Endometrial microvascular endothelial cells (primary cell): ENCODE data around the gene AADACL4. TPM values are rescaled to one million over a fixed set of nuclear protein-coding genes. Genes with fewer than 3 reads are reported as not detected.
"Not testable (repeated sequence)": the region's sequence is repeated elsewhere in the genome, so short reads cannot be mapped to it uniquely, and the experiment has no call there.

ENCODE experiments used
- in situ Hi-C: cut with HindIII; loops from 2 replicates; pipeline ENCODE4 v1.10.0; 2017; ENCODE audit warnings: low sequenced_read_pairs, low pct_unique_long_range_greater_than_20kb; ENCODE audit errors: inconsistent ontology term
- total RNA-seq: library from RNA; depleted of rRNA; stranded (reverse); fragments of >200 nt; gene quantifications from one replicate; pipeline ENCODE4 v1.2.3, GENCODE V29; 2015; ENCODE audit errors: inconsistent ontology term

Gene AADACL4
- total RNA-seq, 1 donor from 2014 or later = not detected

DNA sequence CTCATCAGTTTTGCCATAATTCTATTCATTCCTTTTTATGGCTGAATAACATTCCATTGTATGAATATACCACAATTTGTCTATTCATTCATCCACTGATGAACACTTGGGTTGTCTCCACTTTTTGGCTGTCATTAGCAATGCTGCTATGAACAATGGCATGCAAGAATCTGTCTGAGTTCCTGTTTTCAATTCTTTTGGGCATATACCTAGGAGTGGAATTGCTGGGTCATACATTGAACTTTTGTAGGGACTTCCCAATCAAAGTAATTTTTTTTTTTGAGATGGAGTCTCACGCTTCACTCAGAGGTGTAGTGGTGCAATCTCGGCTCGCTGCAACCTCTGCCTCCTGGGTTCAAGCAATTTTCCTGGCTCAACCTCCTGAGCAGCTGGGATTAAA, 34.9 kb downstream of the AADACL4 start:
- in situ Hi-C loops = no loop called here

DNA sequence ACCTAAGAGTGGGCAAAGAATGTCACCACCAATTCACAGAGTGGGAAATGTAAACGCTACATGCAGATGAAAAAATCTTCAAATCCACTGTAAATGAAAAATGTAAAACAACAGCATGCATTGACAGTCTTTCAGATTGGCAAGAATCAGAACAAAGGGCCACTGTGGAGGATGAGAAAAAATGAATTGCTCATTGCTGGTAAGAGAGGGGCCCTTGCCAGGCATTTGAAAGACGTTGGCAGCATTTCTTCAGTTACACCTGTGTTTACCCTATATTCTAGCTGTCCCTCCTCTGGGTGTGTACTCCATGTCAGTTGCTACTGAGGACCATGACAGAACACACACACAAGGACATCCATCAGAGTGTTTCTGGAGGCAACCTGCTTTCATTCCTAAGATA, 46.3 kb downstream of the AADACL4 start:
- in situ Hi-C loops = no loop called here

DNA sequence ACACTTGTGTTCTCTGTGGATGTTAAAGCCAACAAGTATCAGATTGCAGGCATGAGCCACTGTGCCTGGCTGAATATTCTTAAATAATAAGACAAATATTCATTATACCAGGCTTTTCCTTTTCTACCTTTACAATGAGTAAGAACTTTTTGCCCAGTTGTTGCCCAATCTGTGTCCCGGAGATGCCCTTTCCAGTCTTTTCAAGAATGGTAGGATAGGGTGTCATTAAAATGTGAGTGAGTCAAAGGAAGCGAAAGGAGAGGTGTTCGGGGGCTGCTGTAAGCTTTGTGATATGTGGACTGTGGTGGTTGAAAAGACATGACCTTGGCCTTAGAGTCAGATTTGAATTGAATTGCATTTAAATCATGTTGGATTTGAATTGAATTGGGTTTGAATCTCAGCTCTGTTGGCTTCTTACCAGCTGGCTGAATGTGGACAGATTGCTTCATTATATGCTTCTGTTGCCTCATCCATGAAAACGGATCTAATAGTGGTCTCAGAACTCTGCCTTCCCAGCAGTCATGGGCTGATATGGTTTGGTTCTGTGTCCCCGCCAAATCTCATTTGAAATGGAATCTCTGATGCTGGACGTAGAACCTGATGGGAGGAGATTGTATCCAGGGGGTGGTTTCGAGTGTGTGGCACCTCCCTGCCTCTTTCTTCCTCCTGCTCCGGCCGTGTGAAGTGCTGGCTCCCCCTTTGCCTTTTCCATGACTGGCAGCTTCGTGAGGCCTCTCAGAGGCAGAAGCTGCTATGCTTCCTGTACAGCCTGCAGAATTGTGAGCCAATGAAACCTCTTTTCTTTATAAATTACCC, 49.3 kb downstream of the AADACL4 start:
- in situ Hi-C loops = no loop called here

DNA sequence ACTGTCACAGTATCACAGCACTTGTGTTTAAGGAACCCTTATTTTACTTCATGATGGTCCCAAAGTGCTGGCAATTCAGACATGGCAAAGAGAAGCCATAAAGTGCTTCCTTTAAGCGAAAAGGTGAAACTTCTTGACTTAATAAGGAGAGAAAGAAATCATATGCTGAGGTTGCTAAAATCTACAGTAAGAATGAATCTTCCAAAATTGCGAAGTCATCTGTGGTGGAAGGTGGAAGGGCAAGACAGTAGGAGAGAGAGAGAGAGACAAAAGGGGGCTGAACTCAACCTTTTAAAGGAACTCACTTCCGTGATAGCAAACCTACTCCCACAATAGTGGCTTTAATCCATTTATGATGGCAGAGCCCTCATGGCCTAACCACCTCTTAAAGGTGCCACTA, 52.8 kb downstream of the AADACL4 start:
- in situ Hi-C loops = no loop called here

DNA sequence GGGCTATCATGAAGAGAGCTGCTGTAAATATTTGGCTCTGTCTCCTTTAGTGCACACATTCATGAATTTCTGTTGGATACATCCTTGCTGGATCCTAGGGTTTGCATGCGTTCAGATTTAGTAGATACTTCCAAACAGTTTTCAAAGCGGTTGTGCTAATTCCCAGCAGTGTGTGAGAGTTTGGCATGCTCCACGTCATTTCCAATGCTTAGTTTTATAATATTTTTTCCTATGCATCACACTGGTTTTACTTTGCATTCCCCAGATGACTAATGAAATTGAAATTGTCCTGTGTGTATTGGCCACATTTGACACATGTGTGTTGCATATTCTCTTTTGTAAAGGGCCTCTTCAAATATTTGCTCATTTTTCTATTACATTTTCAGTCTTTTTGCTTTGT, 53.5 kb downstream of the AADACL4 start:
- in situ Hi-C loops = no loop called here

DNA sequence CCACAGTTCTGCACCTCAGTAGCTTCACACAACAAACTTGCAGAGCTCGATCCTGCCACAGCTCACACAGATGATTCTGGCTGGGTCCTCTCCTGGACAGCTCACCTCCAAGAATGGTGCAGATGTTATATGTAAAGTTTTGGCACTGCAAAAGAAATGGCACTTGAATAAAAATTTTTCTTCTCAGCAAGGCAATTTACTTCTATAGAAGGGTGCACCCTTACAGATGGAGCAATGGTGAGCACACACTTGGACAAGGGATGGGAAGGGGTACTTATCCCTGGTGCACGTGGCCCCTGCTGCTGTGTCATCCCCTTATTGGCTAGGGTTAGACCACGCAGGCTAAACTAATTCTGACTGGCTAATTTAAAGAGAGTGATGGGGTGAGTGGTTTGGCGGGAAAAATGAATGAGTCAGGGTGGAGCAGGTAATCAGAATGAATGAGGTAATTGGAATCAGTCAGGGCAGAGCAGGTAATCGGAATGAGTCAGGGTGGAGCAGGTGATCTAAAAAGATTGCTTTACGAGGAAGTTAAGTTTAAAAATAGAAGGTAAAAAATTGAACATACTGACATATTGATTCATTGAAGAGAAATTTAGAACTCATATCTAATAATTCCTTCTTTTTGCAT, 60.1 kb downstream of the AADACL4 start:
- in situ Hi-C loops = no loop called here

DNA sequence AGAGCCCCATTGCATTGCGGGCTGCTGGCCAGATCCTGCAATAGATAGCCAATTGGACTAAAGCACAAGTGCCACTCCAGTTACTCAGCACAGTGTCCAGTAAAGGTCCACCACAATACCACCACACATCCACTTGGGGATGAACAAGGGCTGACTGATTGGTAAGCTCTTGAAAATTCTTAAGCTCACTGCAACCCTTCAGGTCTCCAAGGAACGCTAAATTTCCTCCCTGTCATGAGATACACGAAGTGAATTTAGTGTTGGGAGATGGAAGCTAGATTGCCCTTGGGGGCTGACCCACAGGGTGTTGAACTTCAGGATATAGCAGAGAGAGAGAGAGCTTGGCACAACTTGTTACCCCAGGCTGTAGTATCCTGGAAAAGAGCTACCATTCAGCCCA, 62.2 kb downstream of the AADACL4 start:
- in situ Hi-C loops = no loop called here

DNA sequence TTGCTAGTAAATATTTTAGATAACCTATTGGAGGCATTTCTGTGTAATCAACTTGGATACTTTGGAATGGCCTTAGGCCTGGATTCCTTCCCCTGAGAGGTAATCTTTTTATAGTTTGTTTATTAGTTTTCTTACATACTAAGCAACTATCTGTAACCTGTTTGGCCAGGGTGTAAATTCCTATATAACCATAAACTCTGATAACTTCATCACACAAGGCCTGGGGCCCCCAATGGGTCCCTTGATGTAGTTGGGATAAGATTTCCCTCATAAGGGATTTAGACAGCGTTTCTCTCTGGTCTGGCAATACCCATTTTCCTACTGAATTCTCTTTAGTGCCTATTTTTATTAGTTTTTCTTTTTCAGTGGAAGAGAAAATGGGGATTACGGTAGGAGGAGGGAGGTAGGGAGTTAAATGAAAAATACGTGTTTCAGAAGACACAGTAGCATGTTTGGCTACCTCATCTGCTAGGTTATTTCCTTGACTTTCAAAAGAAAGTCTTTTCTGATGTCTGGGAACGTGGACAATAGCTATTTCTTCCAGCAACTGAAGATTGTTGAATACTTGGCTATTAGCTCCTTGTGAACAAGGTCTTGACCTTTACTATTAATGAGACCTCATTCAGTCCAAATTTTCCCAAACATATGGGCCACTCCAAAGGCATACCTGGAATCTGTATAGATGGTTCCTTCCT, 64.7 kb downstream of the AADACL4 start:
- in situ Hi-C loops = no loop called here

DNA sequence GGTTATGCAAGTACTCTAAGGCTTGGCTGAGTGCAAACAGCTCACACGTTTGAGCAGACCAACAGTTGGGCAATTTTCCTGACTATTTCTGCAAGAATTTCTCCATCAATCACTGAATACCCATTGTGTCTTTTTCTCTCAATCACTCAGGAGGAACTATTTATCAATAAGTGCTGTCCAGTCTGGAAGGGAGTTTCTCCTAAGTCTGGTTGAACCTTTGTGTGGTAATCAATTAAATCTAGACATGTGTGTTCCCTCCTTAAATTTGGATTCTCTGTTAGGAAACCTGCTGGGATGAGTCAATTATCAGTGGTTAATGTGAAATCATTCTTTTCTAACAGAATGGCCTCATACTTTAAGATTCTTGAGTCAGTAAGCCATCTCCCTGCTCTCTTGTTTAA, 65.2 kb downstream of the AADACL4 start:
- in situ Hi-C loops = no loop called here

DNA sequence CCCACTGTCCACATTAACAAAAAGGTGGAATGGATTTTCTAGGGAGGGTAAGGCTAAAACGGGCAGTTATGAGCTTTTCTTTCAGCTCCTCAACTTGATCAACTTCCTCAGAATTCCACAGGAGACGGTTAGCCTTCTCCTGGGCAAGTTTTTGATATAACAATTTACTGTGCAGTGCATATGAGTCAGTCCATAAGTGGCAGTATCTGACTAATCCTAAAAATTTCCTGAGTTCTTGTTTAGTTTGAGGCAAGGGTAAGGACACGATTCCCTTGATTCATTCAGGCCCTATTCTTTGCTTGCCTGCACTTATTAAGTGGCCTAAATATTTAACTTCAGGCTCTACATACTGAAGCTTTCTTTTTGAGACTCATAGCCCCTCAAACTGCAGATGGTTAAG, 65.8 kb downstream of the AADACL4 start:
- in situ Hi-C loops = no loop called here

DNA sequence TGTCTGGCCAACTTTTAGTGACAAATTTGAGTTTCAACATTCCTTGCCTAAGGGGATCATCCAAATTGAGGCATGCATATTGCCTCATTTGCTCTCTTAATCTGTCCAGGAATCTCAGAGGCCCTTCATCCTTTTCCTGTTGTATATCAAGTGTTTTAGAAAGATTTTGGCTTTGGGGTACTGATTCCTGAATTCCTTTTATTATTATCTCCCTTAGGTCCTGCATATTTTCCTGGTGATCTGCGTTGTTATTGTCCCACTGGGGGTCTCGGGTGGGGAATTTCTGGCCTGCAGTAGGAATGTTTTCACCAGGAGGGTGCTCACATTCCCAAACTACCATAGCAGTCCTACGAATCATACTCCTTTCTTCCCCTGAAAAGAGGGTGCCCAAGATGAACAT, 67.7 kb downstream of the AADACL4 start:
- in situ Hi-C loops = no loop called here

DNA sequence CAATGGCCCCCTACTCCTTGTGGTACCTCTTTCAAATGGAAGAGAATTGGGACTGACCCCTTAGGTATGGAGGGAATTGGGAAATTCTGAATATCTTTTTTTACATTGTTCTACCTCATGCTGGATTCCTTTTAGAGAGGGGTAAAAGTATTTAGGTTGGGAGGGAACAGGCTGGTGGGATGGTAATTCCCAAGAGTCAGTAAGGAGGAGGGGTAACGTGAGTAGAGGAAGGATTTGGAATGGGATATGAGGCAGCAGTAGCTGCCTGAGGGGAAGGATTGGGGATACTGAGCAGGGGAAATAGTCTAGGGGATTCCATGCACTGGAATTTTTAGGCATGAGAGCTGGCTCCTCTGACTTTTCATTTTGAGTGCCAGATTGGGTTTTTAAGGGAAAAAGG, 68.2 kb downstream of the AADACL4 start:
- in situ Hi-C loops = no loop called here

DNA sequence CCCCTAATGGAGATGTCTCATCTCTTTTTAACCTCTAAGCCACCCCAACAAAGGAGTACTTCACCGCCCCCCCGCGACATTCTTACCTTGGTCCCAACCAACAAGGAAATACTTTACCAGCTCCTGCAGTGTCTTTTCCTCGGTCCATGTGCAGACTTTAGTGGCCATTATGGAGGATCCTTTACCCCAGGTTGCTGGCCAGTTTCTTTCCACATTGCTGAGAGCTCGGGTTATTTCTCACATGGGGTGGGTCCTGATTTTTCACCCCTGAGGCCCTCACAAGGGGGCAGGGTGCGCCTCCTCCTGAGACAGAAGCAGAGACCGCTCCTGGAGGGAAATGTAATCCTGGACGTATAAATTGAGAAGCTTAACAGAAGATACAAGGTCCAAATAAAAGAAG, 69.0 kb downstream of the AADACL4 start:
- in situ Hi-C loops = no loop called here

DNA sequence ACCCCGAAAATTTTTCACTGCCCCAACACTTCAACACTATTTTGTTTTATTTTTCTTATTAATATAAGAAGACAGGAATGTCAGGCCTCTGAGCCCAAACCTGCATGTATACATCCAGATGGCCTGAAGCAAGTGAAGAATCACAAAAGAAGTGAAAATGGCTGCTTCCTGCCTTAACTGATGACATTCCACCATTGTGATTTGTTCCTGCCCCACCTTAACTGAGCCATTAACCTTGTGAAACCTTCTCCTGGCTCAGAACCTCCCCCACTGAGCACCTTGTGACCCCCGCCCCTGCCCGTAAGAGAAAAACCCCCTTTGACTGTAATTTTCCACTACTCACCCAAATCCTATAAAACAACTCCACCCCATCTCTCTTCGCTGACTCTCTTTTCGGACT, 69.8 kb downstream of the AADACL4 start:
- in situ Hi-C loops = not testable (repeated sequence)

DNA sequence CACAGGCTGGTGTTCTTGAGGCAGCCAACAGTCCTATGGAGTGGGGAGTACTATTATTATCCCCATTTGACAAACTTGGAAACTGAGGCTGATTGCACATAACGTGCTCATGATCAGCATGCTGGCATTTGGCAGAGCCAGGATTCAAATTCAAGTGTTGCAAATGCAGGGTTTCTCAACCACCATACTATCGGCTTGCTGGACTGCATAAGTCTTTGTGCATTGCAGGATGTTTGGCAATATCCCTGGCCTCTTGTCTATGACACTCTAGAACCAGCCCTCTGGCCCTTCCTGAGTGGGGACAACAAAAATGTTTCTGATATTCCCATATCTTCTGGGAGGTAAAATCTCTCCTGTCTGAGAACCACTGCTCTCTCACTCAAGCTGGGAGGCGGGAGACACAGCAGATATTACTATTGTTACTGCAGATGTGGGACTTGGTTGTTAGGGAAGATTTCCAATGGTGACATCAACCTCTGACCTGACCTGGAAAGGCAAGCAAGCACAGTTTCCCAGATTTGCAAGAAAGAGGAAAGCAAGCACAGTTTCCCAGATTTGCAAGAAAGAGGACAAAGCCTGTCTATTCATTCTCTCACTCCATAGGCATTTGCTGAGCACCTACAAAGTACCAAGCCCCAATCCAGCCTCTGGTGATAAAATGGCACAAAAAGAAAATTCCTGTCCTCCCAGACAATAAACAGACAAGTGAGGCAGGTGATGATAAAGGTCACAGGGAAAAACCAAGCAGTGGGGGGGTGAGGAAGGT, 71.0 kb downstream of the AADACL4 start:
- in situ Hi-C loops = no loop called here

DNA sequence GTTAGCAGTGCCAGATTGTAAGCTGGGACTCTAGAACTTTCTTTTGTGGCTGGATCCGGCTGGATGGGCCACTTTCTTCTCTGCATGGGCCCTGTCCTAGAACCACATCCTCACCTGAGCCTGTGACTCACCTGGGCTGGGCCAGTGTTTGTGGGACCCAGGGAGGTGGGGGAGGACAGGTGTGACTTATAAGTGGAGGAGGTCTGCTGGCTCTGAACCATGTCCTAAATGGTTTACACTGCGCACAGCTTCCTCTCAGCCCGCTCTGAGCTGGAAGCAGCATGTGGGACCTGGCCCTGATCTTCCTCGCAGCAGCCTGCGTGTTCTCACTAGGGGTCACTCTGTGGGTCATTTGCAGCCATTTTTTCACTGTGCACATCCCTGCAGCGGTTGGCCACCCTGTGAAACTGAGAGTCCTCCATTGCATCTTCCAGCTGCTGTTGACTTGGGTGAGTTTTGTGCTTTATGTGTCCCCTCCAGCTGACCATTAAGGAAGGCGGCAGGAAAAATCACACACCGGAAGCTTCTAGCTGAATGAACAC, 72.1 kb downstream of the AADACL4 start, which contains the start of gene AADACL3:
AADACL3 (plus strand) TSS at position 215 of the 542 bp plus-strand sequence; CDS start at position 282, 67 bp downstream.
- in situ Hi-C loops = no loop called here
